ENCODE measurements around the gene NOLC1.

The NOLC1 gene

DNA sequence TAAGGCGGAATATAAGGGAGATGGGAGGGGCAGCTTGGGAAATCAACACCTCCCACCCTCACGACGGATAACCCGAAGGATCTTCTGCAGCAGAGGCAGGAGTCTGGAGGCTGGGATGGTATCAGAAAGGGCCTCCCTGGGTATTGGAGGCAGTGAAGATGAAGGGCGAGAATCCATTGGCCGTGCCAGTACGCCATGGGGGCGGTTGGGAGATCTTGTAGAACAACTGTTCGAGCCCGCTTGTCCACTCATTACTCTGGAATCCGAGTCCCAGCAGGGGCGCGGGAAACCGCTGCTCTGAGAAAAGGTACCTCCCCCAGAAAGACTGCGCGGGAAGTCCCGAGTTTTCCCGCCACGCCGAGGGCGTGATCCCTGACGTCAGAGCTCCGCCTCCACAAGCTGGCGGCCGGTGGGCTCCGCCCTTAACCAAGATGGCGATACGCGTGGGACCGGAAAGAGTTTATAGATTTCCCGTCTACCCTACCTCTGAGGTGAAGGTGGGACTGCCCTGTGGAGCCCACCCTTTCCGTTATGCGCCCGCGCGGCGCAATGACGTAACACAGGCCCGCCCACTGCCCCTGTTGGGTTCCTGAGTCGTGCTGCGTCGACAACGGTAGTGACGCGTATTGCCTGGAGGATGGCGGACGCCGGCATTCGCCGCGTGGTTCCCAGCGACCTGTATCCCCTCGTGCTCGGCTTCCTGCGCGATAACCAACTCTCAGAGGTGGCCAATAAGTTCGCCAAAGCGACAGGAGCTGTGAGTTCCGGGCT, at the start of gene NOLC1:
NOLC1 (plus strand) TSS at position 616 of the 771 bp plus-strand sequence; CDS start at position 638, 22 bp downstream.
- peak; percentile 86 to 99 (median 97) for DNase-seq

- no peak for DNase-seq
Measured at GRCh38 chr10:102102421-102102820, 49.8 kb upstream of the NOLC1 start.

DNA sequence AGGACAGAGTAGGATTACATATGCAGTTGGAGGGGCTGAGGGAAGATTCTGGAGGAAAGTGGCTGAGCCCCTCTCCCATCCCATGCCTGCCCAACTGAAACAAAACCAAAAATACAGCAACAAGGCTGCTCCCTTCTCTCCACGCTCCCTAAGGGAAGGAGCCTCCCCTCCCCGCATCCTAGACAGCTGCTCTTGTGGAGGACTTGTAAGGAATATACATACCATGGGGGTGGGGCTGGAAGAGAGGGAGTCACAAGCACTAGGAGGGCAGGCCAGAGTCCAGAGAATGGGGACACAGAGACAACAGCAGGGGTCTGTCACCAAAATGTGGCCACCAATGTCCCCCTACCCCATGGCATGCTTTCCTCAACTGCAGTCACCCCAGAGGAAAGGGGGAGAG, 45.2 kb upstream of the NOLC1 start:
- no peak for DNase-seq

- peak in 7 of 58 donors; percentile 4 to 45 (median 15) for DNase-seq
Measured at GRCh38 chr10:102109166-102110116, 42.7 kb upstream of the NOLC1 start.

- DNase-seq: no peak
Measured at GRCh38 chr10:102111276-102111675, 40.9 kb upstream of the NOLC1 start.

- DNase-seq: no peak
Measured at GRCh38 chr10:102112210-102112817, 39.9 kb upstream of the NOLC1 start.

- DNase-seq: no peak
Measured at GRCh38 chr10:102113261-102113955, 38.8 kb upstream of the NOLC1 start.

GRCh38 chr10:102113956-102114857, 38.0 kb upstream of the NOLC1 start:
- DNase-seq: peak in 10 of 58 donors; percentile 7 to 71 (median 48)

GRCh38 chr10:102114861-102115618, 37.1 kb upstream of the NOLC1 start:
- peak; percentile 30 to 96 (median 84) for DNase-seq

- no peak for DNase-seq
Measured at GRCh38 chr10:102115775-102116174, 36.4 kb upstream of the NOLC1 start.

DNA sequence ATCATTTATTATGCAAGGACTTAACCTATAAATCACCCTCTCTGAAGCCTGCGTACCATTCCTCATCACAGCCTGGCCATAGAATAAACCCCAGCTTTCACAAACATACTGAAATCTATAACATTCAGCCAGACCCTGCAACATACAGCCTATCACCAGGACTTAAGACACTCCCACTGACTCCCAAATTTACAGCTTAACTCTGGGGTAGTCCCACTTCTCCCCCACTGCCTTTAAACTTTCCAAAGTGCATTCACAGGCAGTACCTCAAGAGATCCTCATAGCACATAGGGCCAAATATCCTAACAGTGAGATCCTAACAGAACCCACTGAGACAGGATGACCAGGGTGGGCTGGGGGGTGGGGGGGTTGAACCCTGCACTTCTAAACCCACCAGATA, 35.5 kb upstream of the NOLC1 start:
- no peak for DNase-seq

DNA sequence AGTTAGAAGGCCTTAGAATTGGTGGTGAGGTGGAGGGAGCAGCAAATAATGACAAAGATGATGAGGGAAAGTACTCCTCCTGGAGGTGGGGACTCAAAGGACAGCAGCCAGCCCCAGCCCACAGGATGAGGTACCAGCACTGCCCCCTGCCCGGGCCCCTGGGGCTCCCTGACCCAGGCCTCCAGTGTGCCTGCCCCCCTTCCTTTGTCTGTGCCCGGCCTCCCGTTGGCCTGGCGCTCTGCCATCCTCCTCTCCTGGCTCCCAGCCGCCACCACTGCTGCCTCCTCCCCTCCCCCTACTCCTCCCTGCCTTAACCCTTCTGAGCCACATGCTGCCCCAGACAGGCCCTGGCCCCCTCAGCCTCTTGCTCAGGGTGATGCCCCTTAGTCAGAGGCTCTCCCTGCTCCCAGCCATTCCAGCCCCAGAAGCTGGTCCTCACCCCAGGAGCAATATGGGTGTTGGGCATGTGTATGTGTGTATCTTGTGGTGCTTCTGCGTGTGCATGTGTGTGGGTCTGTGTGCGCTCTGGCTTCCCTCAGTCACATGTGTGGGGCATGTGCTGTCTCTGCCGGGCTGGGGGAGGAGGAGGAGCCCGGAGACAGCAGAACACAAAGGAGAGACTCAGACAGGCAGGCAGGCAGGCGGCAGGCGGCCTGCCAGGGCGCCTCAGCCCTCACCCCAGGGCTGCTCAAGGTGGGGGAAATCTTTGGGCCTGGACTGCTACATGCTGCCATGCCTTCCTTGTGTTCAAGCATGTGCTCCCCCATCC, 34.6 kb upstream of the NOLC1 start:
- DNase-seq: peak; percentile 26 to 92 (median 82)

GRCh38 chr10:102118867-102119266, 33.3 kb upstream of the NOLC1 start:
- peak in 37 of 58 donors; percentile 7 to 55 (median 25) for DNase-seq

GRCh38 chr10:102119417-102120141, 32.6 kb upstream of the NOLC1 start:
- DNase-seq: peak in 43 of 58 donors; percentile 15 to 65 (median 37)

- peak; percentile 37 to 93 (median 81) for DNase-seq
Measured at GRCh38 chr10:102120142-102120990, 31.8 kb upstream of the NOLC1 start, which contains the start of gene LDB1. LDB1 (minus strand) TSS chr10:102120368; CDS start chr10:102120110, 258 bp downstream.

Measured in anterior cingulate cortex (tissue), 58 donors.